HEK293T (cell line): ENCODE data around the gene LGI2.

ENCODE experiments used
- ARNT ChIP-seq: fragments of 450-650 bp; IDR thresholded peaks from 2 replicates; pipeline ENCODE4 v1.6.1; 2017; ENCODE audit warnings: mild to moderate bottlenecking
- CTBP1 ChIP-seq: fragments of 450-650 bp; IDR thresholded peaks from 2 replicates; pipeline ENCODE4 v1.6.1; 2016; ENCODE audit warnings: borderline replicate concordance
- FOXA1 ChIP-seq: fragments of 450-650 bp; IDR thresholded peaks from 2 replicates; pipeline ENCODE4 v1.6.1; 2016; ENCODE audit warnings: mild to moderate bottlenecking
- FOXK2 ChIP-seq: fragments of 450-650 bp; IDR thresholded peaks from 2 replicates; pipeline ENCODE4 v1.6.1; 2016; ENCODE audit warnings: mild to moderate bottlenecking
- FOXM1 ChIP-seq: fragments of 450-650 bp; IDR thresholded peaks from 2 replicates; pipeline ENCODE4 v1.6.1; 2017; ENCODE audit warnings: mild to moderate bottlenecking, borderline replicate concordance
- LEF1 ChIP-seq: fragments of 450-650 bp; IDR thresholded peaks from 2 replicates; pipeline ENCODE4 v1.6.1; 2017; ENCODE audit warnings: mild to moderate bottlenecking, borderline replicate concordance
- SP1 ChIP-seq: fragments of 450-650 bp; IDR thresholded peaks from 2 replicates; pipeline ENCODE4 v1.6.1; 2017
- SUZ12 ChIP-seq: fragments of 450-650 bp; IDR thresholded peaks from 2 replicates; pipeline ENCODE4 v1.6.1; 2016; ENCODE audit warnings: mild to moderate bottlenecking
- ZNF384 ChIP-seq: fragments of 450-650 bp; IDR thresholded peaks from 2 replicates; pipeline ENCODE4 v1.6.1; 2016
- TF ChIP-seq, protein P1 (sequence below): fragments of 450-650 bp; IDR thresholded peaks from 2 replicates; pipeline ENCODE4 v1.6.1; 2016

GRCh38 chr4:25022766-25023165 is 8.0 kb downstream of the LGI2 start:
- no peak for TF ChIP-seq FOXM1
- TF ChIP-seq, protein P1, sequence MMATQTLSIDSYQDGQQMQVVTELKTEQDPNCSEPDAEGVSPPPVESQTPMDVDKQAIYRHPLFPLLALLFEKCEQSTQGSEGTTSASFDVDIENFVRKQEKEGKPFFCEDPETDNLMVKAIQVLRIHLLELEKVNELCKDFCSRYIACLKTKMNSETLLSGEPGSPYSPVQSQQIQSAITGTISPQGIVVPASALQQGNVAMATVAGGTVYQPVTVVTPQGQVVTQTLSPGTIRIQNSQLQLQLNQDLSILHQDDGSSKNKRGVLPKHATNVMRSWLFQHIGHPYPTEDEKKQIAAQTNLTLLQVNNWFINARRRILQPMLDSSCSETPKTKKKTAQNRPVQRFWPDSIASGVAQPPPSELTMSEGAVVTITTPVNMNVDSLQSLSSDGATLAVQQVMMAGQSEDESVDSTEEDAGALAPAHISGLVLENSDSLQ: no peak
- no peak for TF ChIP-seq SP1
- TF ChIP-seq ZNF384: no peak
- no peak for TF ChIP-seq ARNT
- TF ChIP-seq LEF1: no peak
- TF ChIP-seq FOXK2: no peak
- TF ChIP-seq FOXA1: no peak
- no peak for TF ChIP-seq SUZ12
- no peak for TF ChIP-seq CTBP1
